OCI-LY3 (cell line): ENCODE measurements around the gene KCNK6.

ENCODE experiments used
- H2AFZ ChIP-seq: fragments of 200-600, 300-600 bp; shearing (Covaris generic); 2 replicates; pipeline ENCODE4 v1.6.0; 2014; ENCODE audit warnings: antibody characterized with exemption, low read depth, low read length
- H3K27ac ChIP-seq: fragments of 200-600, 300-600 bp; sonication (generic); 2 replicates; pipeline ENCODE4 v1.5.1; 2014; ENCODE audit warnings: mild to moderate bottlenecking, low read length, moderate library complexity, mixed read lengths
- H3K27me3 ChIP-seq: fragments of 200-600, 300-600 bp; sonication (generic); 2 replicates; pipeline ENCODE4 v1.6.1; 2014; ENCODE audit warnings: low read depth, low read length, mixed read lengths
- H3K36me3 ChIP-seq: fragments of 200-600, 300-600 bp; sonication (generic); replicated peaks from 2 replicates; pipeline ENCODE3; 2014; ENCODE audit warnings: low read depth, low read length, mixed read lengths
- H3K4me1 ChIP-seq: fragments of 300-600, 200-600 bp; sonication (generic); 2 replicates; pipeline ENCODE4 v1.6.1; 2014; ENCODE audit warnings: low read length, mixed read lengths
- H3K4me2 ChIP-seq: fragments of 200-600, 300-600 bp; sonication (generic); 2 replicates; pipeline ENCODE4 v1.6.1; 2014; ENCODE audit warnings: low read length, mixed read lengths
- H3K4me3 ChIP-seq: fragments of 300-600, 200-600 bp; sonication (generic); 2 replicates; pipeline ENCODE4 v1.5.1; 2014; ENCODE audit warnings: antibody characterized with exemption, mild to moderate bottlenecking, low read length, moderate library complexity
- H3K79me2 ChIP-seq: fragments of 300-600, 200-600 bp; shearing (Covaris generic); 2 replicates; pipeline ENCODE4 v1.6.1; 2014; ENCODE audit warnings: mild to moderate bottlenecking, low read length, mixed read lengths
- H3K9ac ChIP-seq: fragments of 300-600, 200-600 bp; shearing (Covaris generic); 2 replicates; pipeline ENCODE4 v1.6.0; 2014; ENCODE audit warnings: mild to moderate bottlenecking, low read length, moderate library complexity
- H3K9me3 ChIP-seq: fragments of 200-600, 300-600 bp; shearing (Covaris generic); 2 replicates; pipeline ENCODE4 v1.6.1; 2014; ENCODE audit warnings: low read length, mixed read lengths; ENCODE audit not compliant: insufficient read depth
- H4K20me1 ChIP-seq: fragments of 200-600, 300-600 bp; sonication (generic); 2 replicates; pipeline ENCODE4 v1.6.1; 2016; ENCODE audit warnings: low read length, mixed read lengths; ENCODE audit not compliant: insufficient read depth
- CTCF ChIP-seq: fragments of 200-600, 300-600 bp; sonication (generic); IDR thresholded peaks from 2 replicates; pipeline ENCODE4 v1.5.1; 2014; ENCODE audit warnings: antibody characterized with exemption, low read length, low read depth
- EZH2phosphoT487 ChIP-seq: fragments of 200-600 bp; shearing (Covaris generic); IDR thresholded peaks from 2 replicates; pipeline ENCODE4 v1.6.1; 2018; ENCODE audit warnings: antibody characterized with exemption, mixed run types, low read depth

The KCNK6 gene

GRCh38 chr19:38318660-38319059 lies 985 bp upstream of the KCNK6 start:
- TF ChIP-seq EZH2phosphoT487 = no peak
- TF ChIP-seq CTCF = no peak
- H3K79me2 ChIP-seq = peaks cover 10% of the 10 kb centered on the region
- peaks cover 21% of the 10 kb centered on the region for H3K4me1 ChIP-seq
- H3K27me3 ChIP-seq = peaks cover 13% of the 10 kb centered on the region
- H3K36me3 ChIP-seq = no peaks in the 10 kb centered on the region
- no peak overlapping the region for H3K4me3 ChIP-seq
- H3K9ac ChIP-seq = no peak overlapping the region
- no peak overlapping the region for H3K4me2 ChIP-seq
- no peaks in the 10 kb centered on the region for H3K9me3 ChIP-seq
- no peaks in the 10 kb centered on the region for H4K20me1 ChIP-seq
- no peak overlapping the region for H3K27ac ChIP-seq
- no peak overlapping the region for H2AFZ ChIP-seq

GRCh38 chr19:38320969-38321339 lies 1.3 kb downstream of the KCNK6 start:
- no peak overlapping the region for H3K4me3 ChIP-seq
- H3K9ac ChIP-seq = no peak overlapping the region
- no peaks in the 10 kb centered on the region for H4K20me1 ChIP-seq
- H3K79me2 ChIP-seq = no peaks in the 10 kb centered on the region
- no peaks in the 10 kb centered on the region for H3K36me3 ChIP-seq
- no peak overlapping the region for H3K4me2 ChIP-seq
- peaks cover 15% of the 10 kb centered on the region for H3K4me1 ChIP-seq
- no peak overlapping the region for H2AFZ ChIP-seq
- peaks cover 13% of the 10 kb centered on the region for H3K27me3 ChIP-seq
- no peak overlapping the region for H3K27ac ChIP-seq
- TF ChIP-seq EZH2phosphoT487 (no peak), CTCF (no peak)
- H3K9me3 ChIP-seq = no peaks in the 10 kb centered on the region

GRCh38 chr19:38321646-38322196 lies 2.1 kb downstream of the KCNK6 start:
- H3K4me1 ChIP-seq = peaks cover 10% of the 10 kb centered on the region
- H3K36me3 ChIP-seq = no peaks in the 10 kb centered on the region
- H3K9me3 ChIP-seq = no peaks in the 10 kb centered on the region
- TF ChIP-seq CTCF = no peak
- TF ChIP-seq EZH2phosphoT487 = no peak
- no peak overlapping the region for H3K4me3 ChIP-seq
- H4K20me1 ChIP-seq = no peaks in the 10 kb centered on the region
- H3K4me2 ChIP-seq = no peak overlapping the region
- H3K9ac ChIP-seq = no peak overlapping the region
- peaks cover 13% of the 10 kb centered on the region for H3K27me3 ChIP-seq
- no peak overlapping the region for H2AFZ ChIP-seq
- no peaks in the 10 kb centered on the region for H3K79me2 ChIP-seq
- H3K27ac ChIP-seq = no peak overlapping the region

GRCh38 chr19:38323291-38323690 lies 3.6 kb downstream of the KCNK6 start:
- no peaks in the 10 kb centered on the region for H3K9me3 ChIP-seq
- no peaks in the 10 kb centered on the region for H4K20me1 ChIP-seq
- no peak overlapping the region for H3K4me3 ChIP-seq
- H3K4me1 ChIP-seq = peaks cover 6% of the 10 kb centered on the region; the same call in 1 of the 2 replicates
- H3K79me2 ChIP-seq = no peaks in the 10 kb centered on the region
- no peak overlapping the region for H3K4me2 ChIP-seq
- TF ChIP-seq EZH2phosphoT487 (no peak), CTCF (no peak)
- no peak overlapping the region for H3K27ac ChIP-seq
- no peak overlapping the region for H2AFZ ChIP-seq
- peaks cover 13% of the 10 kb centered on the region for H3K27me3 ChIP-seq
- H3K9ac ChIP-seq = no peak overlapping the region
- no peaks in the 10 kb centered on the region for H3K36me3 ChIP-seq
